IMR-90 (cell line): ENCODE results near the gene NR1H2. TPM values are rescaled to one million over a fixed set of nuclear protein-coding genes. Genes with fewer than 3 reads are reported as not detected.

ENCODE experiments used
- ATAC-seq: fragments of 200-7000 bp; cut with Tn5 transposase; 2 replicates; pipeline ENCODE4 v1.9.1; 2020; ENCODE audit warnings: low read depth, mild to moderate bottlenecking, moderate library complexity
- BruUV-seq: library from RNA; stranded (reverse); fragments of 400-500 nt; replicated peaks from 2 replicates; lab custom pipeline; 2021; lab: Mats Ljungman, UMichigan
- CTCF ChIA-PET: fragments of 300-600 bp; formaldehyde crosslinking; extraction: SDS; loops from one replicate; lab custom pipeline; 2021; ENCODE audit warnings: antibody characterized with exemption; lab: Yijun Ruan, JAX
- POLR2A ChIA-PET: fragments of 300-600 bp; sonication (Branson Sonifier 250); formaldehyde crosslinking; loops from one replicate; lab custom pipeline; 2022; ENCODE audit warnings: antibody characterized with exemption; ENCODE audit not compliant: unreplicated experiment; lab: Charles Lee
- DNase-seq: peaks from one replicate; pipeline ENCODE4 v3.0.0; 2013
- H2AFZ ChIP-seq: replicated peaks from 2 replicates; pipeline ENCODE3; 2013; ENCODE audit warnings: low read length, mild to moderate bottlenecking; ENCODE audit not compliant: poor library complexity
- H2AK5ac ChIP-seq: 2 replicates; pipeline ENCODE4 v1.6.1; 2013; ENCODE audit warnings: low read depth, low read length, inconsistent platforms
- H2AK9ac ChIP-seq: replicated peaks from 2 replicates; pipeline ENCODE3; 2013; ENCODE audit warnings: mild to moderate bottlenecking, low read depth, low read length, moderate library complexity; ENCODE audit not compliant: poor library complexity
- H2BK120ac ChIP-seq: 2 replicates; pipeline ENCODE4 v1.6.1; 2013; ENCODE audit warnings: low read depth, low read length, inconsistent platforms
- H2BK15ac ChIP-seq: 3 replicates; pipeline ENCODE4 v1.6.1; 2013; ENCODE audit warnings: low read depth, low read length, inconsistent platforms
- H2BK20ac ChIP-seq: 2 replicates; pipeline ENCODE4 v1.6.1; 2013; ENCODE audit warnings: low read depth, mild to moderate bottlenecking, inconsistent platforms, low read length, moderate library complexity
- H2BK5ac ChIP-seq: 2 replicates; pipeline ENCODE4 v1.6.1; 2013; ENCODE audit warnings: mild to moderate bottlenecking, low read depth, low read length, inconsistent platforms; ENCODE audit not compliant: poor library complexity, severe bottlenecking
- H3K14ac ChIP-seq: replicated peaks from 2 replicates; pipeline ENCODE4 v1.6.1; 2013; ENCODE audit warnings: low read depth, low read length, inconsistent platforms
- H3K18ac ChIP-seq: 2 replicates; pipeline ENCODE4 v1.6.1; 2013; ENCODE audit warnings: low read depth, low read length, control low read depth
- H3K23ac ChIP-seq: 2 replicates; pipeline ENCODE4 v1.6.1; 2013; ENCODE audit warnings: low read depth, low read length, inconsistent platforms
- H3K27ac ChIP-seq: 2 replicates; pipeline ENCODE4 v1.5.1; 2013; ENCODE audit warnings: mild to moderate bottlenecking, control low read depth, low read length; ENCODE audit not compliant: insufficient read depth
- H3K27me3 ChIP-seq: 2 replicates; pipeline ENCODE4 v1.6.1; 2013; ENCODE audit warnings: low read length; ENCODE audit not compliant: control insufficient read depth, insufficient read depth
- H3K36me3 ChIP-seq: 2 replicates; pipeline ENCODE4 v1.6.1; 2013; ENCODE audit warnings: low read length, mixed read lengths; ENCODE audit not compliant: control insufficient read depth, insufficient read depth
- H3K4ac ChIP-seq: 2 replicates; pipeline ENCODE4 v1.6.1; 2013; ENCODE audit warnings: low read depth, low read length, inconsistent platforms
- H3K4me1 ChIP-seq: 2 replicates; pipeline ENCODE4 v1.6.1; 2013; ENCODE audit warnings: low read length, mixed read lengths; ENCODE audit not compliant: control insufficient read depth, insufficient read depth
- H3K4me2 ChIP-seq: 2 replicates; pipeline ENCODE4 v1.6.1; 2013; ENCODE audit warnings: low read depth, mild to moderate bottlenecking, control low read depth, low read length, moderate library complexity
- H3K4me3 ChIP-seq: 2 replicates; pipeline ENCODE4 v1.5.1; 2013; ENCODE audit warnings: low read depth, mild to moderate bottlenecking, control low read depth, low read length, moderate library complexity; ENCODE audit not compliant: insufficient read depth
- H3K56ac ChIP-seq: 2 replicates; pipeline ENCODE4 v1.6.1; 2013; ENCODE audit warnings: low read length, inconsistent platforms; ENCODE audit not compliant: insufficient read depth; ENCODE audit errors: extremely low read depth
- H3K79me1 ChIP-seq, 2 experiments: 2 replicates each; pipeline ENCODE4 v1.6.1; 2013; ENCODE audit warnings: low read length in 2 of 2, inconsistent platforms in 1 of 2, low read depth in 1 of 2
- H3K9ac ChIP-seq: 2 replicates; pipeline ENCODE4 v1.6.1; 2013; ENCODE audit warnings: low read depth, low read length, control low read depth
- H3K9me1 ChIP-seq: 2 replicates; pipeline ENCODE4 v1.6.1; 2013; ENCODE audit warnings: low read length, inconsistent platforms; ENCODE audit not compliant: insufficient read depth
- H3K9me3 ChIP-seq: 2 replicates; pipeline ENCODE4 v1.6.1; 2013; ENCODE audit warnings: low read length; ENCODE audit not compliant: control insufficient read depth, insufficient read depth
- H4K20me1 ChIP-seq: 2 replicates; pipeline ENCODE4 v1.6.1; 2013; ENCODE audit warnings: low read length, inconsistent platforms; ENCODE audit not compliant: insufficient read depth
- H4K5ac ChIP-seq: 2 replicates; pipeline ENCODE4 v1.6.1; 2013; ENCODE audit warnings: mild to moderate bottlenecking, low read depth, low read length, control low read depth
- H4K8ac ChIP-seq, 2 experiments: 2 replicates each; pipeline ENCODE4 v1.6.1; 2013; ENCODE audit warnings: low read depth in 2 of 2, low read length in 2 of 2, control low read depth in 1 of 2, inconsistent platforms in 1 of 2
- H4K91ac ChIP-seq: 2 replicates; pipeline ENCODE4 v1.6.1; 2013; ENCODE audit warnings: low read depth, low read length, inconsistent platforms; ENCODE audit not compliant: insufficient read depth
- CHD1 ChIP-seq: IDR thresholded peaks from 2 replicates; pipeline ENCODE4 v1.6.1; 2012; ENCODE audit warnings: low read depth, low read length, improper control_type of control experiment
- CTCF ChIP-seq: conservative IDR thresholded peaks from 2 replicates; pipeline ENCODE4 v1.5.1; 2012; ENCODE audit warnings: mild to moderate bottlenecking, low read depth, low read length, improper control_type of control experiment
- RCOR1 ChIP-seq: IDR thresholded peaks from 2 replicates; pipeline ENCODE4 v1.6.1; 2012; ENCODE audit warnings: mild to moderate bottlenecking, low read length, improper control_type of control experiment; ENCODE audit not compliant: insufficient replicate concordance
- WGBS, 2 experiments: methylation state at CpG; one replicate each; pipeline versions ENCODE4 v1.1.5 to v1.1.7; 2013; ENCODE audit warnings: missing lambda C conversion rate in 2 of 2; ENCODE audit not compliant: insufficient read length in 1 of 2; ENCODE audit errors: extremely low coverage in 2 of 2; 5-methylcytosine and 5-hydroxymethylcytosine counted together
- dilution Hi-C: fragments of 300-500 bp; cut with HindIII; formaldehyde crosslinking; loops from one replicate; pipeline ENCODE4 v1.14.3; 2018; ENCODE audit warnings: low sequenced_read_pairs; ENCODE audit not compliant: unreplicated experiment
- in situ Hi-C: fragments of 300-500 bp; cut with MboI; formaldehyde crosslinking; loops from 3 replicates; pipeline ENCODE4 v1.14.3; 2019; ENCODE audit warnings: low sequenced_read_pairs, inconsistent platforms, mixed read lengths
- intact Hi-C: fragments of 100-400 bp; cut with micrococcal nuclease; formaldehyde crosslinking; loops from 2 replicates; pipeline ENCODE4 v1.10.0; 2022
- polyA plus RNA-seq, 3 experiments: library from polyadenylated mRNA; depleted of rRNA; stranded (reverse); fragments of >200 nt; gene quantifications; 2 replicates each; pipeline ENCODE4 v1.2.3, GENCODE V29; 2012; ENCODE audit warnings: low replicate concordance in 1 of 3
- total RNA-seq: library from RNA; depleted of rRNA; stranded (reverse); fragments of >200 nt; gene quantifications from 2 replicates; pipeline ENCODE4 v1.2.3, GENCODE V29; 2012

The NR1H2 gene
- total and polyA plus RNA-seq, 2 of the 4 experiments (the other 2 are of a cell fraction) = 37.8 to 48.4 TPM

- Histone ChIP-seq H3K9ac (no peak overlapping the region), H3K9me3 (no peaks in the 10 kb centered on the region), H2AK9ac (peak overlapping the region; percentile 29), H2AK5ac (no peak overlapping the region), H4K91ac (no peak overlapping the region), H3K9me1 (peaks cover under 1% of the 10 kb centered on the region; the same call in 1 of the 2 replicates), H3K4ac (no peak overlapping the region), H3K79me1 (peaks cover 0 to 43% of the 10 kb centered on the region in 2 experiments), H2BK5ac (no peak overlapping the region), H3K36me3 (peaks cover 42% of the 10 kb centered on the region), H2BK120ac (no peak overlapping the region), H4K8ac (no peak overlapping the region), H2BK20ac (no peak overlapping the region), H3K18ac (no peak overlapping the region), H2AFZ (no peak overlapping the region), H3K4me1 (no peaks in the 10 kb centered on the region; the same call in 1 of the 2 replicates), H3K14ac (no peak overlapping the region), H3K4me2 (no peak overlapping the region), H2BK15ac (no peak overlapping the region), H4K5ac (no peak overlapping the region), H3K4me3 (no peak overlapping the region), H3K27me3 (no peaks in the 10 kb centered on the region), H3K23ac (no peak overlapping the region), H3K56ac (no peak overlapping the region), H4K20me1 (peaks cover 12% of the 10 kb centered on the region), H3K27ac (no peak overlapping the region)
- ATAC-seq (no peak), DNase-seq (no peak)
- dilution Hi-C loops = no loop called here
- WGBS, 2 experiments = 56% methylated on average over 3 of the region's 8 CpGs; no CpG with 5 or more reads in 1 of the 2 experiments
- ChIA-PET CTCF (no interaction called here), POLR2A (no interaction called here)
- BruUV-seq = no TSS peak
- TF ChIP-seq RCOR1 (no peak), CHD1 (no peak), CTCF (no peak)
- intact Hi-C loops = no loop called here
- in situ Hi-C loops = no loop called here
Observed at GRCh38 chr19:50380751-50381151, 4.5 kb downstream of the NR1H2 start.
